EL (cell line): ENCODE data around the gene AFTPH.
A peak's percentile ranks its signal among the peaks of the same experiment; 100 is the strongest.

ENCODE experiments used
- DNase-seq: peaks from one replicate; pipeline ENCODE4 v3.0.0-alpha.2; 2016

Gene AFTPH, protein sequence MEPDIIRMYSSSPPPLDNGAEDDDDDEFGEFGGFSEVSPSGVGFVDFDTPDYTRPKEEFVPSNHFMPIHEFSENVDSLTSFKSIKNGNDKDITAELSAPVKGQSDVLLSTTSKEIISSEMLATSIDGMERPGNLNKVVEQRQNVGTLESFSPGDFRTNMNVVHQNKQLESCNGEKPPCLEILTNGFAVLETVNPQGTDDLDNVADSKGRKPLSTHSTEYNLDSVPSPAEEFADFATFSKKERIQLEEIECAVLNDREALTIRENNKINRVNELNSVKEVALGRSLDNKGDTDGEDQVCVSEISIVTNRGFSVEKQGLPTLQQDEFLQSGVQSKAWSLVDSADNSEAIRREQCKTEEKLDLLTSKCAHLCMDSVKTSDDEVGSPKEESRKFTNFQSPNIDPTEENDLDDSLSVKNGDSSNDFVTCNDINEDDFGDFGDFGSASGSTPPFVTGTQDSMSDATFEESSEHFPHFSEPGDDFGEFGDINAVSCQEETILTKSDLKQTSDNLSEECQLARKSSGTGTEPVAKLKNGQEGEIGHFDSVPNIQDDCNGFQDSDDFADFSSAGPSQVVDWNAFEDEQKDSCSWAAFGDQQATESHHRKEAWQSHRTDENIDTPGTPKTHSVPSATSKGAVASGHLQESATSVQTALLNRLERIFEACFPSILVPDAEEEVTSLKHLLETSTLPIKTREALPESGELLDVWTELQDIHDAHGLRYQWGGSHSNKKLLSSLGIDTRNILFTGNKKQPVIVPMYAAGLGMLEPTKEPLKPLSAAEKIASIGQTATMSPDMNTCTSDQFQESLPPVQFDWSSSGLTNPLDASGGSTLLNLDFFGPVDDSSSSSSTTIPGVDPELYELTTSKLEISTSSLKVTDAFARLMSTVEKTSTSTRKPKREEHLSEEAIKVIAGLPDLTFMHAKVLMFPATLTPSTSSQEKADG

GRCh38 chr2:64523666-64524603, at the start of gene AFTPH:
AFTPH (plus strand) TSS chr2:64524328; CDS start chr2:64551475, 27,147 bp downstream.
- DNase-seq: peak; percentile 98

DNA sequence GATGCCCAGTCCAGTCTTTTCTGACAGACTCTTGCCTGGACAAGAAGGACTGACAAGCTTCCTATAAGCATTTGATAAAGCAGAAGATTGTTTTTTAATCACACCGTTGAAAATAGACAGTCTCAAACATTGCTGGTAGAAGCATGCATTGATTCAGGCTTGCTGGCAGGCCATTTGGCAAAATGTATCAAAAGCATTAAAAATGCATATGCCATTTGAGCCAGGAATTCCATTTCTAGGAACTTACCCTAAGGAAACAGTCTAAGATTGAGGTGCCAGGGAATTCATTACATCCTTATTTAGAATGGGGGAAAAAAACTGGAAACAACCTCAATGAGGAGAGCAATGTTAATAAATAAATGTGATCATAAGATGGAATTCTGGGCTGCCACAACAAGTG, 49.5 kb upstream of the AFTPH start:
- DNase-seq: no peak

GRCh38 chr2:64477037-64477436, 47.1 kb upstream of the AFTPH start:
- DNase-seq: no peak

DNA sequence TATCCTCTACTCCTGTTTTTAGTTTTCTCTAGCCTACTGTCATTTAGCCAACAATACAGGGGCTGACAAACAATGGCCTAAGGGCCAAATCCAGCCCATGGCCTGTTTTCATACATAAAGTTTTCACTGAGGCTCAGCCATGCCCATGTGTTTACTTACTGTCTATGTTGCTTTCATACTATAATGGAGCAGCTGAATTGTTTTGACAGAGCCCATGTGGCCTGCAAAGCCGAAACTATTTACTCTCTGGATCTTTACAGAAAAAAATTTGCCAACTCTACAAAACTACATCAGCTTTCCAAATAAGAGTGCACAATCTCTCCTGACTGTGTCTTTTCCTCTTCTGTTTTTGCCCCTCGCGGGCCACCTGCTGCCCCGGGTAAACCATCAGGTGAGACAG, 46.1 kb upstream of the AFTPH start:
- DNase-seq: no peak

DNA sequence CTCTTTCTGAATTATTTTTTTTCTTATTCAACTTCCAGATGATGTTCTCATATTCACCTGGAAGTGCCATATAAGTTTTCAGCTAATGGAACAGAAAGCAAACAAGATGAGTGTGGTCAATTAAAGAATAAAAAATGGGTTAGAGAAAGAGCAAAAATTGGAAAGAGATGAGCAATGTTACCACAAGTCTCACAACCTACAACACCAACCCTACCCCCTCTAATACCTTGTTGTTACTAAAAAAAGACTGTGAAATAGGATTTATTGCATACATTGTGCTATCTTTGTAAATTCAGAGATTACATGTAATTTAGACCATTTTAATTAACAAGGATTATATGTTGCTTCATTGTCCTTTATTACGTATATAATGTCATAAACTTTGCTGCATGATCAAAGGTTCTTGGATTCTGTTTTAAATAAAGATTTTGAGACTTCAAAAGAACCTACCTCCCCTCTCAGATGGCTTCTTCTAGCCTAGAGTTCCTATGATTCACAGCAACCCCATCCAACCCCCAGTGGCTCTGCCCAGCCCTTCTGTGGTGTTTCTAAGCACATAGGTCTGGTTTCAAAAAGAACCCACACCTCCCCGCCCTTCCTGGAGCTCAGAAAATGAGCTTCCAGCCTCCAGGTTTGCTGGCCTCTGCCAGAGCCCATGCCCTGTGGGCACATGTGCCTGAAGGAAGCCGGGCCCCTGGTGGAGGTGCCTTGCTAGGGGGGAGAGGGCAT, 45.5 kb upstream of the AFTPH start:
- no peak for DNase-seq

DNA sequence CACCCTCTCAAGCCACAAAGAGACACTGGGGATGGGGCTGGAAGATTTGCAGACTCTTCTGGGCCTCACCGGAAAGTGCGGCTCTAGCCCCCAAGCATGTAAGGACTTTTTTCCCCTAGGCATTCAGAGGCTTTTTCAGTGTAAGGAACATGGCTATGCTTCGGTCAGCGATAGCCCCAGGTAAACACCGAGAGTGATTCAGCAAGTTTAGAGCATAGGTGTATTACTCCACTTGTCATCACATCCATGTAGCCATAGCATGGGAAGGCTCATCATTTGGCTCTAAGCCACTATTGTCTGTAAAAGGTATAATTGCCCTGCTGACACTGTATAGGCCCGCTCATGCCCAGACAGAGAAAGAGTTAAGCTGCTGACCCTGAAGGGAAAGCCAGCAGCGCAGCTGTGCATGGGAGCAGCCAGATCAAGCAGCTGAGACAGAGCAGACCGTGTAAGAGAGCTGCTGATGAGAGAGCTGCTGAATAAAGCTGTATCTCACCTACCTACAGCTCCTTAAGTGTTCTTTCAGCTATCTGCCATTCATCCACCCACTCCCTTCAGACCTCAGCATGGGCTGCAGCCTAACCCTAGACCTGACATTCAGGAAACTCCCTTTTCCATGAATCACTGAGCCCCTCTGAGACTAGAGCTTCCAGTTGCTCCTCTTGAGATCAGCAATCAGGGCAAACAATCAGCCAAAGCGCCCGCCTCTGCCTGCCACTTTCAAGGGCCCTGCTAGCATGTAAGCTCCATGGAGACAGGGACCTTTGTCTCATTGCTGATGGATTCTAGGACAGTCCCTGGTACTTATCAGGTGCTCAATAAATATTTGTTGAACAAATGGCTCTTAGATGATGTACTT, 44.6 kb upstream of the AFTPH start:
- no peak for DNase-seq

GRCh38 chr2:64481665-64482064, 42.5 kb upstream of the AFTPH start:
- DNase-seq: no peak

- no peak for DNase-seq
These were observed 41.9 kb upstream of the AFTPH start for GRCh38 chr2:64482243-64482642.

DNA sequence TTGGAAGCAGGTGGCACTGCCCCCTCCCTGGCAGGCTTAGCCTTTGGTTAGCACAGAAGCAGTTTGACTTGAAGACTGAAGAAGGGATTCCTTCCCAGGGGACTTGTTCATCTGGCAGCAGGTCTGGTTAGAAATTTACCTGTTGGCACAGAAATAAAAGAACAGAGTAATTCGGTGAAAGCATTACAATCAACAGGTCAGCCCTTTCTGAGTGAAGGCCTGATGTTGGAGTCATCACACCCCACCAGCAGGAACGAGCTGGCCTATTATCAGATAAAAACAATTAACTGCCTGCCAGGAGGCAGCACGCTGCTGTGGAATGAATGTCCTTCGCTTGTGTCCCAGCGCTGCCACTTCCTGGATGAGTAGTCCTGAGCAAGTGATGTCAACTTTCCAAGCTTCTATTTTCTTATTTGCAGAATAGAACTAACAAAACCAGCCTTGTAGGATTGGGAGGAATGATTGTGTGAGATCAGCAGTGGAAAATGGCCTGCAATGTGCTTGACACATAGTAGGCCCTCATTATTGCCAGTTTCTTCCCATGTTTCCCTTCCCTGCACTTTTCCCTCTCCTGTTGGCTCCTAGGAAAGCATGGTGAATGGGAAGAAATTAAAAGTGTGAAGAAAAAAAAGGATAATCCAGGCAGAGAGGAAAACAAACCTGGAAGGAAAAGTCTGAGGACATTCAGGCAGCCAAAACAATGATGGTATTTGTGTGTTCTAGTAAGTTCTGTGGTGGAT, 41.2 kb upstream of the AFTPH start:
- peak; percentile 60 for DNase-seq

DNA sequence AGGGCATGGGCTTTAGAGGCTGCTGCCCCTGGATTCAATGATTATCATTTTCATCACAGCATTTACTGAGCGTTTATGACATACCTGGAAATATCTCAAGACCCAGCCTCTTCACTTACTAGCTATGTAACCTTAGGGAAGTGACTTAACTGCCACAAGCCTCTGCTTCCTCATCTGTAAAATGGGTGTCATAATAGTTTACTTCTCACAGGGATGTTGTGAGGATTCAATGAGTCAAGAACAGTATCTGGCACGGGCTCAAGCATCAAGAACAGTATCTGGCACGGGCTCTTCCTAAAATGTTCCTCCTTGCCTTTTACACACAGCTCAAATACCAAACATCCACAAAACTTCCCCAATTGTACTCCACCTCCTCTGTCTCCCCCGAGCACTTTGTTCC, 38.8 kb upstream of the AFTPH start:
- no peak for DNase-seq

DNA sequence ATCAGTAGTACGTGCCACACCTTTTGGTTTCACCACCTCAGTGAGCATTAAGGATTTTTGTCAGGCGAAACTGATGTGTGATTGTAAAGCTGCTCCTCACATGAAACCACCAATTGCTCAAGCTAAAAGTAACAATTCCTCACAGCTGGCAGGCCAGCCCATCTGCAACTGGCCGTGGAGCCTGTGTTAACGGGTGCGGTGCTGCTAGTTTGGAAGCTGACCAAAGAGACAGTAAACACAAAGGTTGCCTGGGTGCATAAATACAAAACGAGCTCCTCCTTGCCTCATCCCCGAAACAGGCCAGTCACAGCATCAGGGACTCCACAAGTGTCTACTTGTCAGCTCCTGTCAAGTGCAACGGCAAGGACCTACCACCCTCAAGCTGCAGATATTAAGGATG, 38.2 kb upstream of the AFTPH start:
- no peak for DNase-seq

GRCh38 chr2:64487256-64488049, 36.7 kb upstream of the AFTPH start:
- DNase-seq: no peak

GRCh38 chr2:64488050-64488974, 35.8 kb upstream of the AFTPH start:
- DNase-seq: peak; percentile 44

- DNase-seq: no peak
These were observed 34.9 kb upstream of the AFTPH start for GRCh38 chr2:64489081-64489751.

GRCh38 chr2:64491426-64491825, 32.7 kb upstream of the AFTPH start:
- peak; percentile 51 for DNase-seq

- DNase-seq: no peak
These were observed 31.9 kb upstream of the AFTPH start for GRCh38 chr2:64492272-64492671.

GRCh38 chr2:64492821-64493220, 31.3 kb upstream of the AFTPH start:
- DNase-seq: no peak

DNA sequence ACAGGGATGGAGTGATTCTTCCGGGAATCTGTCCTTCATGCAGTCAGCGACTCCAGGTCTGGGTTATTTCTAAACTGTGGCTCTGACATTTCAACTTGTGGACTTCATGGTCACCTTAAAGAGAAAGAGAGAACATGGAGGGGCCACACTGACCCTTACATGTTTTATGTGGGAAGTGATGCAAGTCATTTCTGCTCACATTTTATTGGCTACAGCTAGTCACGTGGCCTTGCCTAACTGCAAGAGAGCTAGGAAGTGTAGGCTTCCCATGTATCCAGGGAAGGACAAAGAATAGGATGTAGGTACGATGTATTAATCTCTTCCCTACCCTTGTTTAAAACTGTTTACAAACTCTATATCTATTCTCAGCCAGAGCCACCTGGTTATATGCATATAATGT, 30.3 kb upstream of the AFTPH start:
- DNase-seq: no peak
